Kidney (tissue), 14 donors: ENCODE measurements around the gene INPP5F. TPM values are rescaled to one million over a fixed set of nuclear protein-coding genes. Genes with fewer than 3 reads are reported as not detected.
A peak's percentile ranks its signal among the peaks of the same experiment; 100 is the strongest.

Source experiments
- DNase-seq, 5 donors: peaks; one replicate each; pipeline ENCODE4 v3.0.0-alpha.2; 2013 to 2020
- FAIRE-seq: peaks from 2 replicates; lab custom pipeline; 2012; peaks lifted over from hg19 to GRCh38; lab: Jason Lieb, UNC
- H3K27ac ChIP-seq, 2 donors: one replicate each; pipeline ENCODE4 v1.7.0; 2013; ENCODE audit warnings: low read depth in 2 of 2, low read length in 2 of 2, inconsistent platforms in 1 of 2
- H3K27me3 ChIP-seq: one replicate; pipeline ENCODE4 v1.7.1; 2013; ENCODE audit warnings: low read length, inconsistent platforms; ENCODE audit not compliant: control insufficient read depth, insufficient read depth
- H3K36me3 ChIP-seq, 3 donors: one replicate each; pipeline versions ENCODE4 v1.7.0 to v1.7.1; 2013; ENCODE audit warnings: low read length in 3 of 3, control low read depth in 1 of 3, inconsistent platforms in 1 of 3; ENCODE audit not compliant: insufficient read depth in 3 of 3, control insufficient read depth in 2 of 3
- H3K4me1 ChIP-seq, 3 donors: one replicate each; pipeline versions ENCODE4 v1.7.0 to v1.7.1; 2013; ENCODE audit warnings: low read length in 3 of 3, inconsistent platforms in 1 of 3, low read depth in 1 of 3; ENCODE audit not compliant: control insufficient read depth in 2 of 3, insufficient read depth in 2 of 3
- H3K4me3 ChIP-seq, 3 donors: one replicate each; pipeline versions ENCODE4 v1.7.0 to v1.8.1; 2013; ENCODE audit warnings: low read length in 3 of 3, control low read depth in 1 of 3, inconsistent platforms in 1 of 3
- H3K9ac ChIP-seq, 3 donors: one replicate each; pipeline versions ENCODE4 v1.7.0 to v1.7.1; 2013; ENCODE audit warnings: low read length in 3 of 3, control low read depth in 1 of 3, inconsistent platforms in 1 of 3
- H3K9me3 ChIP-seq, 3 donors: one replicate each; pipeline versions ENCODE4 v1.7.0 to v1.7.1; 2013; ENCODE audit warnings: low read length in 3 of 3, control low read depth in 1 of 3, inconsistent platforms in 1 of 3; ENCODE audit not compliant: control insufficient read depth in 2 of 3, insufficient read depth in 1 of 3
- intact Hi-C: fragments of 100-400 bp; cut with DNase I; formaldehyde crosslinking; loops from one replicate; pipeline ENCODE4 v1.11.1; 2022
- polyA plus RNA-seq: library from polyadenylated mRNA; stranded (reverse); fragments of 350-450 nt; fragmentation: Illumina TruSeq; extraction: RNeasy Lipid Tissue Mini Kit (QIAGEN cat#74804); gene quantifications from one replicate; pipeline ENCODE4 v1.2.3, GENCODE V29; 2014; ENCODE audit warnings: low read depth, low replicate concordance; ENCODE audit not compliant: insufficient read depth
- total RNA-seq: library from RNA; stranded (reverse); fragmentation: NEBNext Ultra II Directional; extraction: Animal tissue kit (Norgen Biotek cat#: 25700); gene quantifications from one replicate; pipeline ENCODE4 v1.2.1, GENCODE V29; 2021
- TF ChIP-seq, protein P1 (sequence below): IDR thresholded peaks from 3 replicates; pipeline ENCODE4 v1.5.1; 2012; ENCODE audit warnings: mild to moderate bottlenecking, moderate library complexity, borderline replicate concordance; ENCODE audit not compliant: insufficient read depth; ENCODE audit errors: extremely low read depth
- donor health status: control.
- donor health status: control.
- donor health status: control.
- donor health status: control.
- donor health status: control.
- donor health status: DM: yes; HTN: yes; CAD: no.
- donor health status: Normal renal cell carcinoma (clear cell type).

The INPP5F gene
- total and polyA plus RNA-seq, 2 donors from 2014 or later: 16.4 to 17.5 TPM

DNA sequence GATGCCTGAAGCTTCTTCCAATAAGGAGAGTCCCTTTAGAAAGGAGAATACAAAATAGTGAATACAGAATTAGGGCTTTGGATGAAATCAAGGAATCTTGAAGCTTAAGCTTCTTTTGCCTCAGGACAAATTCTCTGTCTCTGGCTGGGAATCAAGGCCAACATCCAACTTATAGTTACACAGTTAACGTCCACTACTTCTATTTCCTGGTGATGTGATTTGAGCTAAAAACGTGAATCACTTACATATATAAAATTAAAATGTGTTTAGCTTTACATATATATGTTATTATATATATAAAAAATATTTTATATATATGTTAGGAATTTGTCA, 11.4 kb upstream of the INPP5F start:
- Histone ChIP-seq H3K27ac (no peak overlapping the region), H3K36me3 (no peaks in the 10 kb centered on the region), H3K9me3 (no peaks in the 10 kb centered on the region), H3K9ac (no peak overlapping the region), H3K27me3 (no peaks in the 10 kb centered on the region), H3K4me3 (no peak overlapping the region), H3K4me1 (no peaks in the 10 kb centered on the region)
- TF ChIP-seq, protein P1, sequence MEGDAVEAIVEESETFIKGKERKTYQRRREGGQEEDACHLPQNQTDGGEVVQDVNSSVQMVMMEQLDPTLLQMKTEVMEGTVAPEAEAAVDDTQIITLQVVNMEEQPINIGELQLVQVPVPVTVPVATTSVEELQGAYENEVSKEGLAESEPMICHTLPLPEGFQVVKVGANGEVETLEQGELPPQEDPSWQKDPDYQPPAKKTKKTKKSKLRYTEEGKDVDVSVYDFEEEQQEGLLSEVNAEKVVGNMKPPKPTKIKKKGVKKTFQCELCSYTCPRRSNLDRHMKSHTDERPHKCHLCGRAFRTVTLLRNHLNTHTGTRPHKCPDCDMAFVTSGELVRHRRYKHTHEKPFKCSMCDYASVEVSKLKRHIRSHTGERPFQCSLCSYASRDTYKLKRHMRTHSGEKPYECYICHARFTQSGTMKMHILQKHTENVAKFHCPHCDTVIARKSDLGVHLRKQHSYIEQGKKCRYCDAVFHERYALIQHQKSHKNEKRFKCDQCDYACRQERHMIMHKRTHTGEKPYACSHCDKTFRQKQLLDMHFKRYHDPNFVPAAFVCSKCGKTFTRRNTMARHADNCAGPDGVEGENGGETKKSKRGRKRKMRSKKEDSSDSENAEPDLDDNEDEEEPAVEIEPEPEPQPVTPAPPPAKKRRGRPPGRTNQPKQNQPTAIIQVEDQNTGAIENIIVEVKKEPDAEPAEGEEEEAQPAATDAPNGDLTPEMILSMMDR: no peak
- intact Hi-C loops: no loop called here
- no peak for DNase-seq
- no peak for FAIRE-seq

DNA sequence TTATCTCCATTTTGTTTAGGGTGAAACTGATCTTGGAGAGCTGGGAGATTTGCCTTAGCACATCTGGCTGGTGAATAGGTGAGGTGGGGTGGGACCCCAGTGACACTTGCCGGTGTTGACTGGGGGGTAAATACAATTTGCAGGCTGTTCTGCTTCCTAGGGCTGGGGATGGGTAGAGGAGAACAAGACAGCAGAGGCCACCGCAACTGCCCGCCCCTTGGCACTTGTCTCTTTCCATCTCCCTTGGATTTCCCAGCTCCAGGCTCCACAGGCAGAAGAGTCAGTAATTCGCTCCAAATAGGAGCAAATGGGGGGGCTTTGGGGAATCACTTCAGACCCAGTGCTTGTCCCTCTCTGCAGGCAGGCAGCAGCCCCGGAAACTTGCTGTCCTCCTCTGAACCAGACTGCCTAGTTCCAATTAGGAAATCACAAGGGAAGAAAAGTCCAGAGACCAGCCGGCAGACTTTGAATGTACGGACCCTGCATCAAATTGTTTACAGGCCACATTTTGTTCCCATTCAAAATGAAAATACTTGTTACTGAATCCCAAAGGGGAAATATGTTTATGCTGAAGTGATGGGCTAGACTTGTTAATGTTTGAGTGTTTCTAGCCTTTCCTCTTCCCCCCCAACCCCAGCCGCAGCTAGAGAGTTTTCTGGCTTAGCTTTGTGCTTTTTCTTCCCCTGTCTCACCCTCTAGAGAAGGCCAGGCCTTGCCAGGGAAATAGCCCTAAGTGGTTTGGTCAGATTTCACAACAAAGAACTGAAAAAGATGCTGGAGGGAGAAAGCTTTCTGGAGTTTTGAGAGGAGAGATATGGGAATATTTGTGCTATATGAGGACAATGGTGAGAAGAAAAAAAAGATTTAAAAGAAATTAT, 10.0 kb upstream of the INPP5F start:
- Histone ChIP-seq H3K9me3 (no peaks in the 10 kb centered on the region), H3K36me3 (no peaks in the 10 kb centered on the region), H3K4me1 (no peaks in the 10 kb centered on the region), H3K4me3 (no peak overlapping the region), H3K27ac (no peak overlapping the region), H3K27me3 (no peaks in the 10 kb centered on the region), H3K9ac (no peak overlapping the region)
- TF ChIP-seq, protein P1: no peak
- DNase-seq: peak in 1 of 5 donors; percentile 45
- no peak for FAIRE-seq
- intact Hi-C loops: no loop called here

DNA sequence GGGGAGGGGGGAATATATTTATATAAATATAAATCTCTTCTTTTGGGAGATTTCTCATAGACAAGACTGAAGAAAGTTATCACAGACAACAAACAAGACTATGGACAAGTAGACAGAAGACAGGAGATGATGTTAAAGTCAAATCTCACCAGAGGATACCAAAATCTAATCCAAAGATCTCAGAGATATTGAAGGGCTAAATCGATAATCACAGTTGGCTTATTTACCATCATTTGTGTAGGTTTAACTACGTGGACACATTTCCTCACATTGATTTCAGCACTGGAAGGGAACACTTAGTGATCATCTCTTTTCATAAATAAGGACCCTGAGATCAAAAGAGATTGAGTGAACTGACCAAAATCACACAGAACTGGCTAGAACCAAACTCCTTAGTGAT, 2.7 kb upstream of the INPP5F start:
- Histone ChIP-seq H3K27ac (no peak overlapping the region), H3K4me3 (no peak overlapping the region), H3K9me3 (no peaks in the 10 kb centered on the region), H3K9ac (no peak overlapping the region), H3K36me3 (no peaks in the 10 kb centered on the region), H3K27me3 (no peaks in the 10 kb centered on the region), H3K4me1 (peaks cover 7 to 21% (median 14%) of the 10 kb centered on the region in 3 donors)
- no peak for FAIRE-seq
- TF ChIP-seq, protein P1: no peak
- DNase-seq: no peak
- intact Hi-C loops: no loop called here
